HCT116 (cell line): Measurements from ENCODE around the gene PRR23E. TPM values are rescaled to one million over a fixed set of nuclear protein-coding genes. Genes with fewer than 3 reads are reported as not detected.

Source experiments
- ATAC-seq: fragments of 200-7000 bp; cut with Tn5 transposase; 2 replicates; pipeline ENCODE4 v1.9.1; 2020; ENCODE audit warnings: mild to moderate bottlenecking, moderate library complexity
- BruUV-seq: library from RNA; stranded (reverse); fragments of 400-500 nt; replicated peaks from 2 replicates; lab custom pipeline; 2021; lab: Mats Ljungman, UMichigan
- CTCF ChIA-PET: fragments of 300-600 bp; sonication (Branson Sonifier 250); formaldehyde crosslinking; loops from one replicate; lab custom pipeline; 2021; ENCODE audit warnings: antibody characterized with exemption; lab: Charles Lee
- POLR2A ChIA-PET: fragments of 300-600, 350-600 bp; sonication (Branson Sonifier 250); formaldehyde crosslinking; loops from one replicate; lab custom pipeline; 2021; ENCODE audit warnings: antibody characterized with exemption; lab: Charles Lee
- RAD21 ChIA-PET, 2 experiments: fragments of 300-600 bp; sonication (Branson Sonifier 250); formaldehyde crosslinking; loops; one replicate each; lab custom pipeline; 2023; ENCODE audit warnings: low total read pairs in 2 of 2; ENCODE audit not compliant: uncharacterized antibody in 2 of 2, unreplicated experiment in 2 of 2, low non-redundant PET in 1 of 2; lab: Charles Lee
- DNase-seq: peaks from one replicate; pipeline ENCODE4 v3.0.0-alpha.2; 2010; ENCODE audit warnings: low read depth, low spot score
- H2AFZ ChIP-seq: fragments of 200-600 bp; shearing (Covaris generic), sonication (generic); 2 replicates; pipeline ENCODE4 v1.6.1; 2017; ENCODE audit warnings: low read depth, mixed run types, mixed read lengths, antibody characterized with exemption, low read length; ENCODE audit not compliant: poor library complexity, severe bottlenecking
- H3K27ac ChIP-seq: 2 replicates; pipeline ENCODE4 v1.5.1; 2012; ENCODE audit warnings: low read depth, low read length
- H3K27me3 ChIP-seq: fragments of 200-600 bp; sonication (generic); 2 replicates; pipeline ENCODE4 v1.6.1; 2016; ENCODE audit warnings: mixed run types, low read length, mixed read lengths; ENCODE audit not compliant: insufficient read depth
- H3K36me3 ChIP-seq, 2 experiments: fragments of 200-500 bp in 1 of 2; fragments of 200-600 bp in 1 of 2; sonication (Bioruptor generic) in 1 of 2; sonication (generic) in 1 of 2; 2 replicates each; pipeline versions ENCODE4 v1.5.1 to v1.6.1; 2014 to 2016; ENCODE audit warnings: low read length in 2 of 2, inconsistent platforms in 1 of 2, mixed read lengths in 1 of 2, mixed run types in 1 of 2; ENCODE audit not compliant: insufficient read depth in 2 of 2, control insufficient read depth in 1 of 2
- H3K4me1 ChIP-seq, 2 experiments: fragments of 200-600 bp in 1 of 2; sonication (generic) in 1 of 2; 2 replicates each; pipeline versions ENCODE4 v1.5.1 to v1.6.1; 2012 to 2017; ENCODE audit warnings: low read length in 2 of 2, inconsistent platforms in 1 of 2, mild to moderate bottlenecking in 1 of 2, mixed read lengths in 1 of 2, mixed run types in 1 of 2, moderate library complexity in 1 of 2; ENCODE audit not compliant: insufficient read depth in 2 of 2, control insufficient read depth in 1 of 2
- H3K4me2 ChIP-seq: fragments of 200-600 bp; sonication (generic); 2 replicates; pipeline ENCODE4 v1.6.1; 2017; ENCODE audit warnings: mixed run types, low read length, mixed read lengths
- H3K4me3 ChIP-seq, 2 experiments: fragments of 200-600 bp in 1 of 2; sonication (generic) in 1 of 2; replicated peaks in 1 of 2; 2 replicates each; pipeline ENCODE4 v1.5.1; 2011 to 2016; ENCODE audit warnings: low read length in 2 of 2, control low read depth in 1 of 2, low read depth in 1 of 2, mild to moderate bottlenecking in 1 of 2, mixed read lengths in 1 of 2, mixed run types in 1 of 2
- H3K79me2 ChIP-seq: fragments of 200-600 bp; sonication (generic); 2 replicates; pipeline ENCODE4 v1.6.1; 2017; ENCODE audit warnings: mild to moderate bottlenecking, mixed run types, low read length, moderate library complexity, mixed read lengths; ENCODE audit not compliant: insufficient read depth
- H3K9ac ChIP-seq: fragments of 200-600 bp; sonication (generic); 2 replicates; pipeline ENCODE4 v1.6.1; 2016; ENCODE audit warnings: low read length, mixed read lengths
- H3K9me2 ChIP-seq: fragments of 200-600 bp; sonication (generic), shearing (Covaris generic); 2 replicates; pipeline ENCODE4 v1.6.1; 2017; ENCODE audit warnings: mixed run types, mild to moderate bottlenecking, moderate library complexity; ENCODE audit not compliant: insufficient read depth
- H3K9me3 ChIP-seq, 2 experiments: fragments of 200-500 bp in 1 of 2; fragments of 200-600 bp in 1 of 2; sonication (Bioruptor generic) in 1 of 2; sonication (generic) in 1 of 2; 2 replicates each; pipeline ENCODE4 v1.6.1; 2014 to 2017; ENCODE audit warnings: low read length in 2 of 2, mixed read lengths in 2 of 2, inconsistent platforms in 1 of 2, low read depth in 1 of 2, mild to moderate bottlenecking in 1 of 2, mixed run types in 1 of 2, moderate library complexity in 1 of 2; ENCODE audit not compliant: control insufficient read depth in 1 of 2, insufficient read depth in 1 of 2
- H4K20me1 ChIP-seq: fragments of 200-600 bp; sonication (generic), shearing (Covaris generic); 2 replicates; pipeline ENCODE4 v1.6.1; 2017; ENCODE audit warnings: mixed run types, mild to moderate bottlenecking, moderate library complexity; ENCODE audit not compliant: insufficient read depth
- ATF3 ChIP-seq: IDR thresholded peaks from 2 replicates; pipeline ENCODE4 v1.6.1; 2012
- CTCF ChIP-seq, 3 experiments: fragments of 200-600 bp in 1 of 3; sonication (generic) in 1 of 3; IDR thresholded peaks in 2 of 3; conservative IDR thresholded peaks in 1 of 3; 2 replicates each; pipeline ENCODE4 v1.5.1; 2012 to 2017; ENCODE audit warnings: low read depth in 2 of 3, low read length in 2 of 3, antibody characterized with exemption in 1 of 3, borderline replicate concordance in 1 of 3, control low read depth in 1 of 3, mild to moderate bottlenecking in 1 of 3, mixed read lengths in 1 of 3, mixed run types in 1 of 3, moderate library complexity in 1 of 3; ENCODE audit not compliant: insufficient read depth in 1 of 3
- FOSL1 ChIP-seq: IDR thresholded peaks from 2 replicates; pipeline ENCODE4 v1.6.1; 2012; ENCODE audit warnings: low read depth
- MAX ChIP-seq: IDR thresholded peaks from 2 replicates; pipeline ENCODE4 v1.6.1; 2012
- POLR2A ChIP-seq: IDR thresholded peaks from 2 replicates; pipeline ENCODE4 v1.7.0; 2011; ENCODE audit warnings: borderline replicate concordance; ENCODE audit not compliant: insufficient read depth, insufficient read length; ENCODE audit errors: extremely low read depth
- POLR2AphosphoS5 ChIP-seq: IDR thresholded peaks from 2 replicates; pipeline ENCODE4 v1.6.1; 2011; ENCODE audit warnings: mild to moderate bottlenecking, low read depth, low read length, moderate library complexity
- REST ChIP-seq: IDR thresholded peaks from 2 replicates; pipeline ENCODE4 v1.6.1; 2012; ENCODE audit warnings: low read depth
- SIN3A ChIP-seq: IDR thresholded peaks from 2 replicates; pipeline ENCODE4 v1.6.1; 2012; ENCODE audit warnings: low read depth
- SRF ChIP-seq: IDR thresholded peaks from 2 replicates; pipeline ENCODE4 v1.6.1; 2012; ENCODE audit warnings: low read depth
- TCF7L2 ChIP-seq: IDR thresholded peaks from 2 replicates; pipeline ENCODE4 v1.7.0; 2011; ENCODE audit warnings: borderline replicate concordance, inconsistent platforms; ENCODE audit not compliant: insufficient read depth, insufficient read length; ENCODE audit errors: extremely low read depth
- YY1 ChIP-seq: IDR thresholded peaks from 2 replicates; pipeline ENCODE4 v1.6.1; 2011; ENCODE audit warnings: low read length, low read depth, moderate library complexity, mild to moderate bottlenecking; ENCODE audit not compliant: insufficient replicate concordance; ENCODE audit errors: extremely low read depth
- ZBTB33 ChIP-seq: IDR thresholded peaks from 2 replicates; pipeline ENCODE4 v1.6.1; 2011; ENCODE audit warnings: mild to moderate bottlenecking, low read length, moderate library complexity; ENCODE audit not compliant: insufficient replicate concordance; ENCODE audit errors: extremely low read depth
- ZFX ChIP-seq: fragments of 450-650 bp; IDR thresholded peaks from 2 replicates; pipeline ENCODE4 v1.6.1; 2017
- ZNF274 ChIP-seq: fragments of 200-500 bp; sonication (Bioruptor generic); IDR thresholded peaks from 2 replicates; pipeline ENCODE4 v1.6.1; 2014; ENCODE audit warnings: mild to moderate bottlenecking, low read depth, low read length, inconsistent platforms
- intact Hi-C: fragments of 100-400 bp; cut with micrococcal nuclease; formaldehyde crosslinking; loops from 2 replicates; pipeline ENCODE4 v1.10.0; 2022
- total RNA-seq: library from RNA; stranded (reverse); gene quantifications from one replicate; pipeline ENCODE4 v1.2.1, GENCODE V29; 2021; ENCODE audit not compliant: unreplicated experiment

The PRR23E gene
- total RNA-seq, 1 experiment from 2014 or later: not detected

DNA sequence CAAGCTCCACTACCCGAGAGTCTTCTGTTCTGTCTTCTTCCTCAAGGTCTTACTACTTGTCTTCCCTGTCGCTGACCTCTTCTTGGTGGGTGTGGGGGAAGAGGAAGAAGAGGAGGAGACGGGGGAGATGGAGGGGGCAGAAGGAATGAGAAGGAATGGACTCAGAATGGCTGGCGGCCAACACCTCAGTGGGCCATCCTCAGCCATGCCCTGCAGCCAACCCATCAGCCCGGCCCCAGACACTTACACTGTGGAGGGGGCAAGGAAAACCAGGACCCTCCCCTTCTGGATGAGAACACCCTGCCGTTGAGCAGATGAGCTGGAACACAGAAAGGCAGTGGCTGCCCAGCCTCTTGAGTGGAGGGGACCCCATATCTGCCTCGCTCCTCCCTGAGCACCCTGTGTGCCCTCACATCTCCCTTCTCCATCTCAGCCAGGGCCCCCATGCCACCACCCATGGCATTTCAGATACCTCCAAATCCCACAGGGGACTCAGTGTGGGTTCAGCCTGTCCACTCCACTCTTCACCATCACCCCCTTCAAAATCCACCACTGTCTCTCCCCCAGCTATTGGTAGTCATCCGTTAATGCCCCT is 45.5 kb upstream of the PRR23E start (continued):
- TF ChIP-seq ATF3: no peak
- no peak for TF ChIP-seq MAX
- TF ChIP-seq ZBTB33: no peak
- no peak for TF ChIP-seq YY1
- no peak for TF ChIP-seq SRF

DNA sequence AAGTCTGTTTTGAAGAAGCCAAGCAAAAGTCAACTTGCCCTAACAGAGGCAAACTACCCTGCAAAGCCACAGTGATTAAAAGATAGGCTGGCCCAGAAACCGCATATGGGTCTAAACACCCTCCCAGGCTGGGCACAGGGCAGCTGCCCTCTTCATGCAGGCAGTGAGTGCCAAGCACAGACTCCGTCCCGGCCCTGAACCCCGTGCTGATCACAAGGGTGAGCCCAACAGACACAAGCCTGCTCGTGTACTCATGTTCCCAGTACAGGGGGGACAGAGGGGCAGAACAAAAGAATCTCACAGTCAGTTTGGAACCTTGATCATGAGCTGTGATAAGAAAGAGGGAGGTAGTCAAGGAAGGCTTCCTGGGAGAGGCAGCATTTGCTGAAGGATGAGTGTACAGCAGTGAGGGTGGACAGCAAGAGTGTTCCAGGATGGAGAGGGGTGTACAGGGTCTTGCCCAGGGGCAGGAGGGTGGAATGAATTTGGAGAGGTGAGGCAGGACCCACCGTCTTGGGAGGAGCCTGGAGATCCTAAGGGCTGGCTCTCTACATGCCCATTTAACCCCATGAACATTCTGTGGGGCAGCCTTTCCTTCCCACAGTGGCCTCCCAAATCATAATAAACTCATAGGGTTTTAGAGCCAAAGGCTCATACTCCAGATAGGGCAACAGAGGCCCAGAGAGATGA is 43.2 kb upstream of the PRR23E start:
- H3K9me2 ChIP-seq: no peaks in the 10 kb centered on the region
- H3K36me3 ChIP-seq: no peaks in the 10 kb centered on the region
- DNase-seq (no peak), ATAC-seq (no peak)
- CTCF ChIA-PET: no interaction called here
- POLR2A ChIA-PET: no interaction called here
- H3K9ac ChIP-seq: no peak overlapping the region
- RAD21 ChIA-PET: no interaction called here
- H3K27me3 ChIP-seq: peaks cover 7% of the 10 kb centered on the region; the same call in 1 of the 2 replicates
- H3K4me1 ChIP-seq: no peaks in the 10 kb centered on the region
- no peak overlapping the region for H2AFZ ChIP-seq
- H3K9me3 ChIP-seq: no peaks in the 10 kb centered on the region; a peak in 1 of 4 replicates
- no peak overlapping the region for H3K27ac ChIP-seq
- H3K79me2 ChIP-seq: no peaks in the 10 kb centered on the region
- no peak overlapping the region for H3K4me2 ChIP-seq
- intact Hi-C loops: no loop called here
- BruUV-seq: no TSS peak
- H3K4me3 ChIP-seq: no peak overlapping the region
- no peaks in the 10 kb centered on the region for H4K20me1 ChIP-seq
- no peak for TF ChIP-seq YY1
- no peak for TF ChIP-seq POLR2AphosphoS5
- no peak for TF ChIP-seq CTCF (IDR thresholded peaks at IDR 0.05 in 2 of 3, conservative IDR thresholded peaks at IDR 0.05 in 1 of 3; ENCODE audit: borderline replicate concordance in 1 of 3, insufficient read depth in 1 of 3, low read depth in 2 of 3, low read length in 2 of 3)
- no peak for TF ChIP-seq TCF7L2
- no peak for TF ChIP-seq POLR2A
- TF ChIP-seq FOSL1: no peak
- no peak for TF ChIP-seq ZNF274
- TF ChIP-seq SRF: no peak
- TF ChIP-seq MAX: no peak
- no peak for TF ChIP-seq ZFX
- no peak for TF ChIP-seq REST
- TF ChIP-seq SIN3A: no peak
